NOMO-1 treated with dmso at 0.1 percent for 144 hours (cell line): ENCODE data around the gene GAS2L1.
A peak's percentile ranks its signal among the peaks of the same experiment; 100 is the strongest.

Source experiments
- DNase-seq: peaks from one replicate; lab custom pipeline; 2025; ENCODE audit not compliant: unreplicated experiment; lab: John Stamatoyannopoulos, UW

GAS2L1 gene

GRCh38 chr22:29306175-29306834, at the start of gene GAS2L1:
Gene GAS2L1 (plus strand): TSS chr22:29306650. CDS start chr22:29308106, 1,456 bp downstream.
- peak; percentile 55 for DNase-seq

DNA sequence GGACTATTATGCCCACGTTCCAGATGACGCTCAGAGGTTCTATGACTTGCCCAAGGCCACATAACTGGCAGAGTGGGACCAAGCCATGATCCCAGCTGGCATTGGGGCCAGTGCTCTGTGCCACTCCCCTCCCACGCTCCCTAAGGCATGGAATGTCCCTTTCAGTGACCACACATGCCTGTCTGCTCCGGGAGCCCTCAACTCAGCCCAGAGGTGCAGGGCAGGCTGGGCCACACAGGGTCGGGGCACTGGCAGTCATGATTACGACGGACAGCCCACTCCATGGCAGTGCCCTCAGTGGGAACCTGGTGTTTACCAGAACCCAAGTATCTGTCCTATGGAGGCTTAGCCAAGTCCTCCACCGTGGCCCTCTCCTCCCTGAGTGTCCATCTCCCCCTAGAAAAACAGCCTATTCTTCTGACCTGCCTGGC, 48.7 kb upstream of the GAS2L1 start:
- DNase-seq: no peak

DNA sequence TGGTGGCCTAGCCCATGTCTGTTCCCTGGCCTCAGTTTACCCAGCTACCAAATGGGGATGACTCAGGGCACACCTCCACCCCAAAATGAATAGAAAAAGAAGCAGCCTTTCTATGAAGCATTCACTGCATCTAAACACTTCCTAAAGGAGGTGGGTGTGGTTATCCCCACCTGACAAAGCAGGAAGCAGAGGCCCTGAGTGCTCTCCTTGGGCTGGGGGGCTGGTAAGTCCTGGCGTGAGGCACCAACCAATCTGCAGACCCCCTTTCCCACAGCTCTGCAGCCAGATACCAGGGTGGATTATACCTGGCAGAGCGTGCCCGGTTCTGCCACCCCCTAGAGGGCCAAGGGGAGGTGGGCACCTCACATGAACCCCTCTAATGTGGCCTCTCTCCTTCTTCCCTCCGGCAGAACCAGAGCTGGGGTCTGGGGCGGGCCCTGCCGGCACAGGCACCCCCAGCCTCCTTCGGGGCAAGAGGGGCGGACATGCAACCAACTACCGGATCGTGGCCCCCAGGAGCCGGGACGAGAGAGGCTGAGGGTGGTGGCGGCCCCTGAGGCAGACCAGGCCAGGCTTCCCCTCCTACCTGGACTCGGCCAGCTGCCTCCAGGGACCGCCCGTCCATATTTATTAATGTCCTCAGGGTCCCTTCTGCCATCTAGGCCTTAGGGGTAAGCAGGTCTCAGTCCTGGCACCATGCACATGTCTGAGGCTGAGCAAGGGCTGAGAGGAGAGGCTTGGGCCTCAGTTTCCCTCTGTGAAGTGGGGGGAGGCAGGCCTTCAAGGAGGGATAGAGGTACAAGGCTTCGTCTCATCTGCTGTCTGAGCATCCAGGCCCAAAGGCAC, 47.8 kb upstream of the GAS2L1 start:
- DNase-seq: no peak

- no peak for DNase-seq
These were observed 47.1 kb upstream of the GAS2L1 start for GRCh38 chr22:29259253-29259899.

- DNase-seq: no peak
These were observed 46.4 kb upstream of the GAS2L1 start for GRCh38 chr22:29260031-29260560.

DNA sequence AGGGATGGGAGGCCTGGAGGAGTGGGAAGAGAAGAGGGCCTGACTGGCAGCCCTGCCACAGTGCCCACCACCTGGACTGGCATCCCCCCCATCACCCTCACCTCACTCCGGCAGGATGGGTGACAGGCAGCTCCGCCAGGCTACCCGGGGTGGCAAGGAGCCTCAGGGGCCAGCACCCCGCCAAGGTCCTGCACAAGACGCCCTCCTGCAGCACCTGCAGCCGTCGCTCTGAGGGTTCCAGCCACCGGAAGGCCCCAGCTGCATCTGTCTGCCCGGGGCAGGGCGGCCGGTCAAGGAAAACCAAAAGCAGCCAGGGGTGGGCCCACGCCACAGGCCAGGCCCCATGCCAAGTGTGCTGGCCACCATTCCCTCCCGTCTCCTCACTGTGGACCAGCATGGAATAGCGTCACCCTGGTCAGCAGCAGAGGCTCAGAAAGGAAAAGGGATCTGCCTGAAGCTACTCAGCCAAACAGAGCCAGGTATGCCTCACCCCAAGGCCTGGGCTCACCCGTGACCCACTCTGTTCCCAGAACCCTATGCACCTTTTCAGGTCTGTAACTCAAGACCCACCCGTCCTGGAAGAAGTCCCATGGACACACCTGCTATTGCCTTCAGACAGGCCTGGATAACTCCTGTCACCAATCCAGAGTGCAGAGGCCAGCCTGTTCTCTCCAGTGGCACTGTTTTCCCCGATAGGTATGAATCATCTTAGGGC, 45.7 kb upstream of the GAS2L1 start:
- DNase-seq: no peak

- no peak for DNase-seq
These were observed 42.6 kb upstream of the GAS2L1 start for GRCh38 chr22:29263791-29264276.

GRCh38 chr22:29265305-29265704, 41.1 kb upstream of the GAS2L1 start:
- no peak for DNase-seq

DNA sequence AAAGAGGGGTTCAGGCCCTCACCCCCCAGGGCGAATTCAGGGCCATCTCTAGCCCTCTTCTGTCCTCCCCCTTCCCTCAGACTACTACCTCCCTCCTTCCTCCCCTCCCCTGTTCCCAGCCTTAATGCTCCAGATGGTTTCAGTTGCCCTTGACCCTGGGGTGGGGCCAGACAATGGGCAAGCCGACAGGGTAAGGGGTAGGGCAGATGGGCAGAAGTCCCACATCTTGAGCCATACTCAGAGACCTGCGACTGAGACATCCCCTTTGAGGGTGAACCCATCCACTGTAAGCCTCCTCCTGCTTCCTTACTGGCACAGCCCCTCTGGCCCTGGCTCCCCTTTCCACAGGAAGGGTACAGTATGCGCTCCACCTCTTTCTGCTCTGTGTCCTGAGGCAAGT, 40.5 kb upstream of the GAS2L1 start:
- DNase-seq: no peak

- no peak for DNase-seq
These were observed 39.6 kb upstream of the GAS2L1 start for GRCh38 chr22:29266564-29267461.

GRCh38 chr22:29267462-29267857, 39.0 kb upstream of the GAS2L1 start:
- no peak for DNase-seq

DNA sequence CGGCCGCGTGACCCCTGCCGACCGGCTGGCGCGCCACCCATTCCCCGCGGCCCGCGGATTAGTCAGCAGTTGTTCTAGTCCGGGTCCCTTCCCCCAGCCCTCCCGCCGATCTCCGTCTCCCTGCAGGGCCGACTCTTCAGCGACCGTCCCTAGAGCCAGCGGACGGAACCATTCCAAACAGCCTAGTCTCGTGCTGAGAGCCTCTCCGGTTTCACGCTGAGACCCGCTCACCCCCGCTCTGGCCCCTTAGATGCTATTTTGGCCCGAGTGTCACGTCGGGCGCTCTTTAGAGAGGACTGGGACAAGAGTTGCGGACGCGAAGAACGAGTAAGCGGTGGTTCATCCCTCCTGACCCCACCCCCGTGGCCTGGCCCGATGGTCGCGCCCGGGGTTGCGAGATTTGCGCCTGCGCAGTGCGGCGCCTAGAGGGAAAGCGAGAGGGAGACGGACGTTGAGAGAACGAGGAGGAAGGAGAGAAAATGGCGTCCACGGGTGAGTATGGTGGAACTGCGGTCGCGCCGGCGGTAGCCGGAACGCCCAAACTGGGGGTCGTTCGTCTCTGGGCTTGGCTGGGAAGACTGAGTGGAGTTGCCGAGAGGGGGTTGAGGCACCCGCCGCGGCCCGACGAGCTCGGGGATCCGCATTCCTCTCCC, 38.5 kb upstream of the GAS2L1 start, which contains the start of the genes EWSR1 and RHBDD3:
TSS of gene EWSR1 (plus strand) at position 411 of the 653 bp plus-strand sequence. CDS start at position 480, 69 bp downstream.
TSS of gene RHBDD3 (minus strand) at position 124 of the 653 bp plus-strand sequence. CDS start 2,355 bp downstream, outside the sequence.
- DNase-seq: peak; percentile 93

DNA sequence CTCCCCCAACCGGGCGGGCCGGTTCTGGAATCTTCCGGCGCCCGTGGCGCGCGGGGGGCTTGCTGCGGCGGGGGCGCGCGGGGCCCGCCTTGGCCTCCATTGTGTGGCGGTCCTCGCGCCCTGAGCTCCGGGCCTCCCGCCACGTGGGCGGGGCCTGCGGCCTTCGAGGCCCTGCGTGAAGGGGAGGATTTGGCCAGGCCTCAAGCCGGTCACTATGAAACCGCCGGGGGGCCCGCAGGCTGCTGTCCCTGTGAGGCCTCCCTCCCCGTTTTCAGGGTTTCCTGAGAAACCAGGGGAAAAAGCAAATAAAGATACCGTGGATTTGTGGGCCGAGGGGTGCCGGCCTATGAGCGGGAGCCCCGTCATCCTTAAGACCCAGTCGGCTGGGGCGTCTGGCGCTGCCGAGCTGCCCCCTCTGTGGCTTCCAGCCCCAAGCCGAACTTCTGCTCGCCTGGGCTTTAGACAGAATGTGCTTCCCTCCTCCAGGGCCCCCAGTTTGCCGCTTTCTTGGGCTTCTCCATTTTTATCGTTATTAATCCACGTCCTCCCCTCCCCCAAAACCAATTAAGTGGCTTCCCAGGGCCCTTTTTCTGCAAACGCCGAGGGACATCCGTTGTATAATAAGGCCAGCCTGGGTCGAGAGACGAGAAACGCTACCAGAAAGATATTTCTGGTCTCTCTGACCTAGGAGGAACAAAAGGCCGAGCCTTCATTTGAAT, 37.8 kb upstream of the GAS2L1 start:
- DNase-seq: no peak

DNA sequence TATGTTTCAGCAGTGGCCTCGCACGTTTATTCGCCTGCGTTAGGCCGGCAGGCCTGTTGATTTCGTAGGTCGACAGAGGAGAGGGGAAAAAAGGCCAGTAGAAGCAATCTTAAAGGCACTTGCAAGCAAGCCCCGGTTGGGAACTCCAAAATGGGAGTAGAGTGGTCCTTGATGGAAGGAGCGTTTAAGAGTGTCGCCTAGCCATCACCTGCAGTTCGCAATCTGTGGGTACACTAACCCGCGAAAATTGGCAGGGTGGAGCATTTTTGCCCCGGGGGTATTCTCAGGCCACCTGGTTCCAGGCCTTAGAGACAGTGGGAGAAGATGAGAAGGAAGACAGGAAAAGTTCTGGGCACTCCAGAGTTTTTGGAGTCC, 37.2 kb upstream of the GAS2L1 start:
- DNase-seq: no peak

GRCh38 chr22:29269731-29270474, 36.5 kb upstream of the GAS2L1 start:
- DNase-seq: peak; percentile 35

DNA sequence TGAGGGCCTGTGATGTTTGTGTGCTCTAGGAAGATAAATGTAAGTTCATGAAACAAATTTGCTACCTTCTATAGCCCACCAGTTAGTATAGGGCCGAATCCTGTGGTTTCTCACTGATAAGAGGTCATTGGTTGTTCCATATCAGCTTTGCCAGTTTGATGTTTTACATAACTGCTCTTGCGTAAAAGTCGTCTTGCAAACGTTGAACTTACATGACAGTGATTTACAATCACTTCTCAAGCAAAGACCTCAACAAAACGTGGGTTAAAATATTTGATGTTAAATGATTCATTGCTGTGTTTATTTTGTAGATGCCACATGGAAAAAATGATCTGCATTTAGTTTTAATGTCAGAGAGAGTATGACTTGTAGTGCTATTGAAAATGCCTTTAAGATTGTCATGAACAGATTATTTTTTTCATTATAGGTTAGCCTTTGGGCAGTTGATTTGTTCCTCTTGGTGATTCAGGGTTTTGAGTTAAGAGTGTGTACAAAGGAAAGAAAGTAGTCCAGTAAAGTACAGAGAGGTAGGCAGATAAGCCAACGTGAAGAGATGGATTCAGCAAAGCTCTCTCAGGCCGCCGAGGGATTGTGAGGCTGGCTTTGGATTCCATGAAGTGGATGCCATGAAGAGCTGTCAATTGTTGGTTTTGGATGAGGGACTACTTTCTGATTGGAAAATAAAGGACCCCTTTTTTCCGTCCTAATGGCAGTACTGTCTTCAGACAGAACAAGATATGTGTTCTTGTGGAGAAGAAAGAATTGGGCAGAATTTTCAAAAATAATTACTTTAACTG, 35.8 kb upstream of the GAS2L1 start:
- peak; percentile 45 for DNase-seq

DNA sequence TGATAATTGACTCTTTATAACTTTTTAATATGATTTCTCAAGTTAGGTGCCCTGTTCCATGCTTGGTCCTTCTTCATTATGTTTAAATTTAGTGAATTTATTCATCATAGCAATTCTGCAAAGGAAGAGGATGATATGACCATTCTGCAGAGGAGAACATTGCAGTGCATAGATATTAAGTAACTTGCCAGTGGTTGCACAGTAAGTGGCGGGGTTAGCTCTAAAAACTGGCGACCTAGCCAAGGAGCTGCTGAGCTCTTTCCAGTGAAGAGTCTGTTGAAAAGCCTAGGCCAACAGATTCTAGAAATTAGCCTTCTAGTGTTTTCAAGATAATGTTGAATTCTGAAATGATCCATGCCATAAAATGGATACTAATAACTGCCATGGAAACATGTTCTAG, 33.8 kb upstream of the GAS2L1 start:
- DNase-seq: no peak
